ENCODE results near the gene STX12. TPM values are rescaled to one million over a fixed set of nuclear protein-coding genes. Genes with fewer than 3 reads are reported as not detected.

Gene STX12
- polyA plus RNA-seq, 1 of the 3 experiments (the other 2 are of a cell fraction), result 12.9 TPM

GRCh38 chr1:27858072-27858948, 85.3 kb downstream of the STX12 start (continued):
- TF ChIP-seq CTCF (IDR thresholded peaks at IDR 0.05) (peak; percentile 97), RFX5 (IDR thresholded peaks at IDR 0.05; ENCODE audit: low read length) (no peak), MAX (IDR thresholded peaks at IDR 0.05; ENCODE audit: low read depth) (no peak), SIN3A (IDR thresholded peaks at IDR 0.05; ENCODE audit: borderline replicate concordance, low read depth, low read length) (no peak), USF1 (IDR thresholded peaks at IDR 0.05; ENCODE audit: borderline replicate concordance, low read depth) (no peak), MEF2A (IDR thresholded peaks at IDR 0.05; ENCODE audit: borderline replicate concordance, low read depth) (no peak), NFIC (IDR thresholded peaks at IDR 0.05; ENCODE audit: borderline replicate concordance) (peak; percentile 56; the same call in 1 of the 2 replicates), RAD21 (IDR thresholded peaks at IDR 0.05; ENCODE audit: low read length) (peak; percentile 98)

GRCh38 chr1:27858949-27859576, 86.0 kb downstream of the STX12 start:
- Histone ChIP-seq H3K9ac (no peak overlapping the region), H3K79me2 (ENCODE audit: insufficient read depth) (no peaks in the 10 kb centered on the region), H3K27ac (ENCODE audit: low read depth in 2 of 2, low read length in 1 of 2) (no peak overlapping the region), H3K4me3 (ENCODE audit: low read depth in 2 of 2, low read length in 1 of 2) (no peak overlapping the region), H3K9me2 (no peaks in the 10 kb centered on the region), H4K20me1 (ENCODE audit: insufficient read depth) (no peaks in the 10 kb centered on the region), H3K9me3 (no peaks in the 10 kb centered on the region), H3K27me3 (ENCODE audit: insufficient read depth) (no peaks in the 10 kb centered on the region), H3K36me3 (replicated peaks in 1 of 2; ENCODE audit: control insufficient read depth in 1 of 2, insufficient read depth in 2 of 2, low read length in 1 of 2) (no peaks in the 10 kb centered on the region), H2AFZ (ENCODE audit: low read depth) (no peak overlapping the region), H3F3A (replicated peaks; ENCODE audit: insufficient read depth) (peaks cover 8% of the 10 kb centered on the region), H3K4me2 (no peak overlapping the region), H3K4me1 (ENCODE audit: control insufficient read depth in 1 of 2, insufficient read depth in 2 of 2, low read depth in 1 of 2, low read length in 1 of 2) (peaks cover 6 to 12% of the 10 kb centered on the region in 2 experiments; a peak in 3 of 4 replicates)
- ChIA-PET CTCF (interaction anchor here (0.6 to 3.1 kb wide), 12 partner anchors 10 to 347 kb away, joined by 3 to 40 read pairs (median 5); no protein-coding TSS in a partner anchor), POLR2A (no interaction called here)
- no peak for DNase-seq
- 95% methylated on average over 10 of the region's 14 CpGs for WGBS (ENCODE audit: low lambda C conversion rate)
- TF ChIP-seq PBX3 (IDR thresholded peaks at IDR 0.05) (no peak), NRF1 (IDR thresholded peaks at IDR 0.05; ENCODE audit: low read depth, low read length) (no peak), FOSL2 (IDR thresholded peaks at IDR 0.05; ENCODE audit: borderline replicate concordance, low read depth) (no peak), TCF12 (IDR thresholded peaks at IDR 0.05) (no peak), IRF3 (IDR thresholded peaks at IDR 0.05; ENCODE audit: low read depth, low read length) (no peak), NFIC (IDR thresholded peaks at IDR 0.05; ENCODE audit: borderline replicate concordance) (no peak), ZBTB33 (IDR thresholded peaks at IDR 0.05; ENCODE audit: borderline replicate concordance, low read depth) (no peak), RFX5 (IDR thresholded peaks at IDR 0.05; ENCODE audit: low read length) (no peak), REST (IDR thresholded peaks at IDR 0.05; ENCODE audit: low read depth, low read length) (no peak)

Measured in SK-N-SH (cell line).